GM23338 (cell line): Measurements from ENCODE around the gene USH2A. TPM values are rescaled to one million over a fixed set of nuclear protein-coding genes. Genes with fewer than 3 reads are reported as not detected.

Experiments
- ATAC-seq: fragments of 200-7000 bp; cut with Tn5 transposase; 3 replicates; pipeline ENCODE4 v1.9.1; 2020
- DNase-seq: peaks from one replicate; pipeline ENCODE4 v3.0.0-alpha.2; 2015; ENCODE audit warnings: low spot score
- H2AFZ ChIP-seq: fragments of 200-600 bp; sonication (generic); 2 replicates; pipeline ENCODE4 v1.8.0; 2016; ENCODE audit warnings: antibody characterized with exemption, mild to moderate bottlenecking, moderate library complexity
- H3F3A ChIP-seq: fragments of 200-600 bp; sonication (generic); replicated peaks from 2 replicates; pipeline ENCODE4 v1.8.0; 2017; ENCODE audit warnings: antibody characterized with exemption, mixed run types, low read depth
- H3K27ac ChIP-seq: fragments of 200-600 bp; sonication (generic); 2 replicates; pipeline ENCODE4 v1.6.1; 2016; ENCODE audit warnings: low read depth
- H3K27me3 ChIP-seq: fragments of 200-600 bp; sonication (generic); 2 replicates; pipeline ENCODE4 v1.8.0; 2016; ENCODE audit warnings: mild to moderate bottlenecking, mixed run types, moderate library complexity; ENCODE audit not compliant: insufficient read depth
- H3K36me3 ChIP-seq: fragments of 200-600 bp; sonication (generic); 2 replicates; pipeline ENCODE4 v1.8.0; 2016; ENCODE audit warnings: mild to moderate bottlenecking; ENCODE audit not compliant: insufficient read depth
- H3K4me1 ChIP-seq: fragments of 200-600 bp; sonication (generic); 2 replicates; pipeline ENCODE4 v1.8.0; 2016; ENCODE audit warnings: mild to moderate bottlenecking, moderate library complexity; ENCODE audit not compliant: insufficient read depth
- H3K4me2 ChIP-seq: fragments of 200-600 bp; sonication (generic); 2 replicates; pipeline ENCODE4 v1.7.1; 2017; ENCODE audit warnings: mixed run types
- H3K4me3 ChIP-seq: fragments of 200-600 bp; sonication (generic); 2 replicates; pipeline ENCODE4 v1.6.1; 2016; ENCODE audit warnings: mixed run types
- H3K79me2 ChIP-seq: fragments of 200-600 bp; sonication (generic); replicated peaks from 2 replicates; pipeline ENCODE4 v1.8.0; 2017; ENCODE audit warnings: mild to moderate bottlenecking; ENCODE audit not compliant: insufficient read depth
- H3K9me2 ChIP-seq: fragments of 200-600 bp; sonication (generic); 2 replicates; pipeline ENCODE4 v1.8.0; 2017; ENCODE audit not compliant: insufficient read depth
- H4K20me1 ChIP-seq: fragments of 200-600 bp; sonication (generic); replicated peaks from 2 replicates; pipeline ENCODE4 v1.8.0; 2017; ENCODE audit warnings: mild to moderate bottlenecking; ENCODE audit not compliant: insufficient read depth
- H3K27ac Mint-ChIP-seq: 2 replicates; pipeline ENCODE4 v1.8.0; 2020; ENCODE audit warnings: inconsistent platforms, mild to moderate bottlenecking, moderate library complexity, mixed read lengths
- H3K27me3 Mint-ChIP-seq: 3 replicates; pipeline ENCODE4 v1.8.0; 2022; ENCODE audit warnings: low read depth, mild to moderate bottlenecking, moderate library complexity, mixed read lengths, inconsistent platforms; ENCODE audit not compliant: insufficient read depth, poor library complexity
- H3K36me3 Mint-ChIP-seq: 3 replicates; pipeline ENCODE4 v1.8.0; 2021; ENCODE audit warnings: low read depth, mild to moderate bottlenecking, inconsistent platforms, moderate library complexity, mixed read lengths
- H3K4me1 Mint-ChIP-seq: 3 replicates; pipeline ENCODE4 v1.8.0; 2020; ENCODE audit warnings: mild to moderate bottlenecking, inconsistent platforms, mixed read lengths
- H3K4me3 Mint-ChIP-seq: 3 replicates; pipeline ENCODE4 v1.8.0; 2021; ENCODE audit warnings: moderate library complexity, mild to moderate bottlenecking, inconsistent platforms, mixed read lengths
- H3K9me3 Mint-ChIP-seq: 3 replicates; pipeline ENCODE4 v1.8.0; 2020; ENCODE audit warnings: moderate library complexity, mild to moderate bottlenecking, inconsistent platforms, mixed read lengths
- CTCF ChIP-seq, 2 experiments: fragments of 200-600 bp in 1 of 2; sonication (generic) in 1 of 2; conservative IDR thresholded peaks; 2 replicates each; pipeline versions ENCODE4 v1.5.1 to v1.6.1; 2016 to 2017; ENCODE audit warnings: antibody characterized with exemption in 2 of 2, low read depth in 2 of 2, mild to moderate bottlenecking in 2 of 2, moderate library complexity in 1 of 2
- ETS1 ChIP-seq: IDR thresholded peaks from 2 replicates; pipeline ENCODE4 v1.6.1; 2016; ENCODE audit warnings: antibody characterized with exemption
- JUNB ChIP-seq: IDR thresholded peaks from one replicate; pipeline ENCODE4 v1.6.1; 2016; ENCODE audit warnings: antibody characterized with exemption; ENCODE audit not compliant: unreplicated experiment
- ZNF462 ChIP-seq: fragments of 250-450 bp; sonication (Bioruptor Pico); IDR thresholded peaks from 2 replicates; pipeline ENCODE4 v1.5.0; 2020; ENCODE audit warnings: mild to moderate bottlenecking, moderate library complexity
- polyA plus RNA-seq: library from polyadenylated mRNA; unstranded; fragments of >200 nt; fragmentation: Nextera tagmentation; extraction: Ambion mirVana; gene quantifications from 2 replicates; pipeline ENCODE4 v1.2.1, GENCODE V29; 2016
- total RNA-seq: library from RNA; depleted of rRNA; stranded (reverse); fragments of >200 nt; shearing (Covaris generic); gene quantifications from 2 replicates; pipeline ENCODE4 v1.2.3, GENCODE V29; 2014

Gene USH2A
- total and polyA plus RNA-seq, 2 experiments from 2014 or later, result 0.03 TPM

GRCh38 chr1:216224233-216224632 lies 199.0 kb downstream of the USH2A start (continued):
- no peak for TF ChIP-seq ETS1

- Histone ChIP-seq H3K4me1 (no peaks in the 10 kb centered on the region), H3K9me2 (0 out of 2 replicates have a peak, but pooled peaks cover 3% of the 10 kb centered on the region), H2AFZ (no peak overlapping the region), H3K27me3 (no peaks in the 10 kb centered on the region), H4K20me1 (no peaks in the 10 kb centered on the region), H3K79me2 (no peaks in the 10 kb centered on the region), H3F3A (no peaks in the 10 kb centered on the region), H3K4me2 (no peak overlapping the region), H3K4me3 (no peak overlapping the region), H3K27ac (no peak overlapping the region), H3K36me3 (no peaks in the 10 kb centered on the region)
- no peak for ATAC-seq
- no peak for DNase-seq
- H3K27me3 Mint-ChIP-seq, result peaks cover 4% of the 10 kb centered on the region
- H3K9me3 Mint-ChIP-seq, result no peaks in the 10 kb centered on the region
- peaks cover 13% of the 10 kb centered on the region for H3K4me1 Mint-ChIP-seq
- TF ChIP-seq CTCF (conservative IDR thresholded peaks at IDR 0.05; ENCODE audit: low read depth in 2 of 2) (no peak), JUNB (no peak), ZNF462 (CRISPR knock-in tag) (no peak)
- no peak overlapping the region for H3K27ac Mint-ChIP-seq
- H3K4me3 Mint-ChIP-seq, result no peak overlapping the region
- H3K36me3 Mint-ChIP-seq, result no peaks in the 10 kb centered on the region
Measured at GRCh38 chr1:216223486-216223885, 199.8 kb downstream of the USH2A start.
